ENCODE measurements around the gene FIGN.

The FIGN gene

DNA sequence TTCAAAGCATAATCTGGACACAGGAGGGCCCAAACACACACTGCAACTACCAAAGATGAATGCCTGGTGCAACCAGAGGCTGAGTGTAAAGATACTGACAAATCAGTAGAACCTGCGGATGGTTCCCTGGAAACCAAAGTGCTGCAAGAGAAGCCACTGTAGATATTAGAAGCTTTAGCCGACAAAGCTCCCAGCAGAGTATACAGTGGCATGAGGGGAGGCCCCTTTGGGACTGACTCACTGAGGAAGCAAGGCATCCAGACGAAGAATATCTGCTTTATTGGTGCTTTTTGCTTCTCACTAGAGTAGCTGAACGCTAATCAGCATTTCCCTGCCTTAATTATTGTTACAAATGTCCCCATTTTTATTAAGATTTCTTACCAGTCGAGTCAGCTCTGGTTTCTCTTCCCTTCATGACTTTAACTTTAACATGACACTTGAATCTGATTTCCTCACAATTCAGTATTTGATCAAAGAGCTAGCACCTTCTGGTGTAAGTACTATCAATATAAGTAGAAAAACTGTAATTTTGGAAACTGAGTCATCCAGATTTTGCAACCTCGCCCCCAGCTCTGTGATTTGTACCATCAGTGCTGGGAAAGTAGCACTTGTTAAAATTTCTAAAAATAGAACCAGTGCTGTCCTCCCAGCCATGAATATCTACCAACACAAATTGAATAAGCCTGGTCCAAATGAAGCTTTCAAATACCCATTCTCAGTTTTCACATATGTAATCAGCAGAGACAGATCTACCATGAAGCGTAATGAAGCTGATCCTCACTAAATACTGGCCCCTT is 34.2 kb downstream of the FIGN start:
- DNase-seq, result no peak

DNA sequence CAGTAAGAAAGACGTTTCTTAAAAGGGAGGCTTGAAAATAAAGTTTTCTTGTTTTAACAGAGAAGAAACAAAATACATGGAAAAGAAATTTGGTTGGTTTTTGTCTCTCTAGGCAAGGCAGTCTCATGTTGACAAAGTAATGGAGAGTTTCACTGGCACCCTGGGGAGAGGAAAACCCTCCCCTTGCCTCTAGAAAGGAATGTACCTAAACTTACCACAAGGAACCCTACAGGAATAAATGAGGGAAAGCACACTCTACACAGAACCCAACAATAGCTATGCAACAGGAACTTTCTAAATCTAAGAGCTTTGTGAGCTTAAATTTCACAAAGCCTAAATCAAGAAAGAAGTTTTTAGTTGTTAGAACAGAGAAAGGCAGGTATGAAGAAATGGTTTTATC is 37.0 kb downstream of the FIGN start:
- DNase-seq, result no peak

DNA sequence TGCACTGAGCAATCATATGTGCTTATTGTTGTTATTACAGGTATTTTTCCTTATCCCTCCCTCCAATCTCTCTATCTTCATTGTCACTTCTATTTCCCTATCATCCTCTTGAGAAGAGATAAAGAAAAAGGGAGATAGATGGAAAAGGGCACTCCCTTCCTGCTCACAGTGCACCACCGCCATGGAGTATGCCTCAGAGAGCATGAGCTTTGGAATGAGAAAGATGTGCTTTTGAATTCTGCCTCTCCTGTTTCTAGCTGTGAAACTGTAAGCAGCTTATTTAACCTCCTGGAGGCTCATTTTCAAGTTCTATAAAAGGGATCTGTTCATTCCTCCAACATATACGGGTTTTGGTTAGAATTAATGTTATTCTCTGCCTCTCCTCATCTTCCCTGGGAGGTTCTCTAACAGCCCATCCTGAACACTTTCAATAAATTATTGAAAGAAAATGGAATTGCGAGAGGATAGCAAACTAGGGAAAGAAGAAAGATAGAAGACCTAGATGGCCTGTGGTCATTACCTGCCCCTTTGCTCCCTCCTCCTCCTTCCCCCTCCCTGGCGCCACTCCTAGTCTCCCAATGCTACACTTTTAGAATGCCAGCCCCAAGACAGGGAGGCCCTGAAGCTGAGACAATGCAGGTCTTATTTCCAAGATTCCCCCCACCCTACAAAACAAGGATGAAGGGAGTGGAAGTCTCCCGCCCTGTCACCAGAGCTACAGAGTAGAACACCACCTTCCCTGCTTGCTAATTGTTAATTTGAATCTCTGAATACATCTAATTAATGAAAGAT is 37.8 kb downstream of the FIGN start:
- DNase-seq, result no peak

DNA sequence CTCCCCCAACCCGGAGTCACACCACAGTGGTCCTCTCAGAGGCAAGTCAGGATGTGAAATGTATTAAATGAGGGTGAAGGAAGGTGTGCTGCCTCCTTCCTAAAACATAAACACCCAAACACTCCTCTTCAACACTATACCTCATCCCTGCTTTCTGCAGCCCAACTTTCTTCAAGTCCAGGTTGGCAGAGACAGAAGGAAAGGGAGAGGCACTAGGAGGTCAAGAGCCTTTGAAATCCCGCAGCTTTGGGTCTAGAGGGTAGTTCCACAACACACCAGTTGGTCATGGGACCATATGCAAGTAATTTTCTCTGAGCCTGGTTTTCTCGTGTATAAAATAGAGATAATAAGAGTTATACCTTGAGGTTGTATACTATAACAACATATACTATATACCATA is 38.4 kb downstream of the FIGN start:
- DNase-seq, result no peak

DNA sequence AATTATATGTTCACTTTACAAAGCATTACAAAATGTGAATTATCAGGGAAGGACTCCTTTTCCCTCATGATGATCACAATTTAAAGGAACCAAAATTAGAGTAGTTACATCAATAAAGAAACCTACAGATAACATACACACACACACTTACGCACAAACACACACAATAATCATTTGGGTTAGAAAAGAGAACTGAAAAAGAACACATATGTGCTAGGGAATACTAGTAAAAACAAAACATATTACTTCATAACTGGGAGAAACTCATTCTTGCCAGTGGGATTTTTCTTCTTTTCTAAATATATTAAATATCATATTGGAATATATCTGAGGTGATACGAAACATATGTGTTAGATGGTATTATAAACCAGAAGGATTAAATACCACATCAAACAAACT is 42.3 kb downstream of the FIGN start:
- no peak for DNase-seq

DNA sequence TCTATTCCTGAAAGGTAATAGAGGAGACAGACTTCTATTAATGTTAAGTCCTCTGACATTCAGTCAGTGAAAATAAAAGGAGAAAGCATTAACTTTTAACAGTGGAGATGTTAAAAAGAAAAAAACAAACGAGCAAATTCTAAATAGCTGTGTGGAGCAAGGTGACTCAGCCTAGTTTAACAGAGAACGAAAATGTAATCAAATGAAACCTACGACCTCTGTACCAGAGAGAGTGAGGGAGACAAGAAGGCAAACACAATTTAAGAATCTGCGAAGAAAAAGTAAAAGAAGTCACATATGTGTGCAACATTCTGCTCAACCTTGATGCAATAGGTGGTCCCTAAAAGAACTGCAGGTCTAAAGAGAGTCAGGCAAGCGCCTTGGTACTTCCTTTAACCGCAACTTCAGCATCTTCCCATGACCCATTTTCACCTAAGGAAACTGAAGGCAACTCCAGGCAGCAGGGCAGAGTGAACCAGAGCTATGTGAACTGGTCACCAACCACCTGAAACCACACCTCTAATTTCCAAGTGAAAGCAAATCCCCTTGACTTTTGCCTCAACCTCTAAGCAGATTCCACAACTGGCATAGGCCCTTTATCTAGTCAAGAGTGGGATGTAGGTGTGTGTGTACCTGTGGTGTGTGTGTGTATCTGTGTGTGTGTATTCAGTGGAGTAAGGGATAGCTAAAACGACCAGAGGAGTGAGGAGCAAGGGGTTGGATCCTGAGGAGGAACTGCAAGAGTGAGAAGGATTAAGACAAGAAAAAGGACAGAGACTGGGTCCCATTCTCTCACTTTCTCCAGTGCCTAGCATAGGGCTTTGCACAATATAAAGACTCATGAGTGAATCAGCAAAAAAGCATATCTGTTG is 43.0 kb downstream of the FIGN start:
- no peak for DNase-seq

DNA sequence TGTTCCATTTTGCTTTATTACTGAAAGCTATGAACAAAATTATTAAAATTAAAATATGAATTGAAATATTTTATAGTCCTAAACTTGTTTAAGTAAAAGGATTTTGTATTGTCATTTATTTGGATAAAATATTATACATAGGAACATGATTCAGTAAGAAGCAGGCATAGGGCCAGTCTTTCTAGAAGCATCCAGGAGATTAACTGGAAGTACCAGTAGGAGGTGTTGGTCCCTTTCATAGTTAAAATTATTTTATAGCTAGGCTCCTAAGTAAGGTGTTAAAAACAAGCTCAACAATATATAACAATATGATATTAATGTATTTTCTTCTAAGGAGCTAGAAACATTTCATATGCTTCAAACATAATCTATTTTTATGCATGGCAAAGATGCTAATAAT is 43.7 kb downstream of the FIGN start:
- no peak for DNase-seq

DNA sequence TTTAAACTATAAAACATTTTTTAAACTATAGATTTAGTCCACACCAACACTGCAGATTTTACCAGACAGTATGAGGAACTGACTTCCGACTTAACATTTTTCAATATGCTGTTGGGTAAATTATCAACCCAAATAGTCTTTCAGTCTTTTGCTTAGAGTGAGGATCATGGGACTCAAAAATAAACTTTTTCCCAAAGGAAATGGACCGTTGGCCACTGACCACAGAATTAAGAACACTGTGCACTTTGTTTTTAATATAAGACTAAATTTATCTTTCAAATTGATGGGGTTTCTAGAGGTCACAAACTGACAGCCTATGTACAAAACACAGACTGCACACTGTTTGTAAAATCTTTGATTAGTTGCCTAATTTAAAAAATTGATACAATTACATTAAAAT is 44.9 kb downstream of the FIGN start:
- DNase-seq, result no peak

DNA sequence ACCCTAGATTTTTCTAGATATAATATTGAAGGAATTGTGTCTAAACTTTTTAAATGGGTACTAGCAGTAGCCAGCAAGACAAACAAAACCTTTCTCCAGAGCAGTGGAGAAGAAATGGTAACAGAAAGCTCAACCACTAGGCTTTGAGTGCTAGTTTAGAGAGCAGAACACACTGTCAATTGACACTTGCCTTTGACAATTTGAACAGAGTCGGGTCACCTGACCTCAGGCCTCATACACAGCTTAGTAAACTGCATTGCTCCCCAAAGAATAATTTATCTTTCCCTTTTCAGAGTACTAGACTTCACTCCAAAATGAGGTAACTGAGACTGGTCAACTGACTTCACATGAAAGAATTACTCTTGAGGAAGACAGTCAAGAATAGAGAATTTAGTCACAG is 48.6 kb downstream of the FIGN start:
- DNase-seq, result no peak

DNA sequence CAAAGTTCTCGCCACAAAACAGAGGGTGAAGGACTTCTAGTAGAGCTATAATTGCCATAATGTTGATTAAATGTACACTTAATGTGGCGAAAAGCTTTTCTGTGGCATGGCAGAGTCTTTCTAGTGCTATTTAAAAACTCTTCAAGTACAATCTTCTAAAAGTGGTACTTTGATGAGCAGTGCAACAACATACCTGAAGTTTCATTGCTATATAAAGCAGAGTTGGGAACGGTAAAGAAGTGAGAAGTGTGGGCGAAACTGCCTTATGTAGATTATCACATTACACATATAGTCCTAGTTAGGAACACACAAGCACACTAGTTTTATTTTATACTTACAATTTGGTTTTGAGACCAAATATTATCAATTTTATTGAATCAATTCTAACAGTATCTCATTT is 49.5 kb downstream of the FIGN start:
- no peak for DNase-seq

DNA sequence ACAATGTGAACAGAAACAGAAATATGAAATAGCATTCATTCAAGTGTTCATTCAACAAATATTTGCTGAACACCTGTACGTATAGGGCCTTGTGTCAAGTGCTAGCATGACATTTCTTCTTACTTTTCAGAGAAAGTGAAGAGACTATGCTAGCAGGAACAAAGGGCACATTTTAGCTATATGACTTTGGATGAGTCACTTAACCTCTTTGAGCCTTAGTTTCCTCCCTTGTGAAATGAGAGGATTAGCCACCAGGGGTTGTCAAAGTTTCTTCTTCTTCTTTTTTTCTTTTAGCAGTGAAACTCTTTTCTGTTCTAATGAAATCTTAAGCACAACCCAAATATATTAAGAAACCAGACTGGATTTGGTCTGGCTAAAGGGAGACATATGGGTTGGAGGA is 53.1 kb downstream of the FIGN start:
- DNase-seq, result no peak

DNA sequence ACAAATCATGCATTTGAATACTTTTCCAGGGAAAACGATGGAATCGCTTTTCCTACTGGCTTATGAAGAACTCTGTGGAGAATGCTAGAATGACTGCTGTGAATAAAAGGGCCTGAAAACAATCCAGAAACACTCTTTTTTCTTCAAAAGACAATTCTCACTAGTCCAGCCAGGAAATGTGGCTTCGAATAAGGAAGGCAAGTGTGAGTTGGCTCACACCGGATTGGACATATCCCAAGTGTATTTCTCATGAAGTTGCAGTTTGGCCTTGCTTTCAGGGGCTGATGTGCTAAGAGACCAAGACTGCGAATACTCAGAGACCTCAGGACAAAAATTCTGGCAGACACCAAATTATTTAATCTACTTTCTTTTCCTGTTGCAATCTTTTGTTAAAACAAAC is 54.1 kb downstream of the FIGN start:
- DNase-seq, result no peak

DNA sequence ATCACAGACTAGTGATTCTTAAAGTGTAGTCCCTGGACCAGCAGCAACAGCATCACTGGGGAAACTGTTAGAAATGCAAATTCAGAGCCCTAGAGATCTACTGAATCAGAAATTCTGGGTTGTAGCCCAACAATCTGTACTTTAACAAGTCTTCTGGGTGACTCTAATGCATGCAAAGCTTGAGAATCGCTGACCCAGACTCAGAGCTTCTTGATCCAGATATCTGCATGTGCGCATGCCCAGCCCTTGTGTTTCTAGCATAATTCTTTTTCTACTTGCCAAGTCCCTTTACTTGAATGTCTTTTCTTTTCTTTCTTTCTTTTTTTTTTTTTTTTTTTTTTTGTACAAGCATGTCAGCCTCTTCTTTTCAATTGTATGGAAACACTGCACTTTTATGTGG is 60.4 kb downstream of the FIGN start:
- no peak for DNase-seq

DNA sequence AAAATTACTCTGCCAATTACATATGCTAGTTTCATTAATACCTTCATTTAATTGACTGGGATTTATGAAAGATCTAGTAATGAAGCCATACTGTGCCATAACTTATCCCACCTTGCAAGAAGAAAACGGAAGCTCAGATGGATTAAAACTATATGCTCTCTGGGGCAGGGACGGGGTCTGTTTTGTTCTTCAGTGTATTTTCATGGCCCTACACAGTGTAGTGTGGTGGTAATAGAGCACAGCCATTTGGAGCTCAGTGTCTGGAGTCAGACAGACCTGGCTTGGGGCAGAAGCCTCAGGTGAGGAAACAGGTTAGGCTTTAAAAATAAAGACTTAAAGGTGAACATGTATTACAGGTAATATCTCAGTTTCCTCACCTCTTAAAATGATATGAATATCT is 62.3 kb downstream of the FIGN start:
- no peak for DNase-seq

DNA sequence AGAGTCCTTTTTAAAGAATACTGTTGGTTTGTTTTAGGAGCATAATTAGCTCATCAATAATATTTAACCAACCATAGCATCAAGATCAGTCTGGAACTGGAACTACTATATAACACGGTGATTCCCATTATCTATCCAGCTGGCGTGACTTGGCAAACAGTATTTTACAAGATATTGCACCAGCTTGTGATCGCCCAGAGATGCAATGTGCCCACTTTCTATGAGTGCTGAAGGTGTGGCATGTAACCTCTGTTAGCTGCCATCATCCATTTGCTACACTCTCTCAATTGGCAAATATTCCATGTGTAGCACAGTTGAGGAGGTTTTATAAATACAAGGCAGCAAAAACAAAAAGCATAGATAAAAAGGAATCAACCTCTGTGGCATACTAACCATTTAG is 64.9 kb downstream of the FIGN start:
- no peak for DNase-seq

DNA sequence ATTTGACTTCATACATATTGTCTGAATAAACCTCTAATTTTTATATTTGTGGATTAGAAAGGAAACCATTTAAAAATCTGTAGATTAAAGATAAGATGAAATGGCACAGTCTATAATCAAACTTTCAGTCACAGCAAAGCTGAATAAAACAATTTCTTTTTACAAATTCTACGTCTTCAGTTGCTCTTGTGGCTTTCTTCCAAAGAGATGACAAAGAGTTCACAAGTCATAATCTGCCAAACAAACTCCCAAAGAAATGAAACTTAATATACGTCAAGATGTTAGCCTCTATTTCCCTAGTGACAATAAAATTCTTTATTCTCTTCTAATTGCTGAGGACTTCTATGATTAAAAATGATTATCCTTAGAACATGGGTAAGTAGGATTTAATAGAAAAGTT is 66.3 kb downstream of the FIGN start:
- DNase-seq, result no peak

DNA sequence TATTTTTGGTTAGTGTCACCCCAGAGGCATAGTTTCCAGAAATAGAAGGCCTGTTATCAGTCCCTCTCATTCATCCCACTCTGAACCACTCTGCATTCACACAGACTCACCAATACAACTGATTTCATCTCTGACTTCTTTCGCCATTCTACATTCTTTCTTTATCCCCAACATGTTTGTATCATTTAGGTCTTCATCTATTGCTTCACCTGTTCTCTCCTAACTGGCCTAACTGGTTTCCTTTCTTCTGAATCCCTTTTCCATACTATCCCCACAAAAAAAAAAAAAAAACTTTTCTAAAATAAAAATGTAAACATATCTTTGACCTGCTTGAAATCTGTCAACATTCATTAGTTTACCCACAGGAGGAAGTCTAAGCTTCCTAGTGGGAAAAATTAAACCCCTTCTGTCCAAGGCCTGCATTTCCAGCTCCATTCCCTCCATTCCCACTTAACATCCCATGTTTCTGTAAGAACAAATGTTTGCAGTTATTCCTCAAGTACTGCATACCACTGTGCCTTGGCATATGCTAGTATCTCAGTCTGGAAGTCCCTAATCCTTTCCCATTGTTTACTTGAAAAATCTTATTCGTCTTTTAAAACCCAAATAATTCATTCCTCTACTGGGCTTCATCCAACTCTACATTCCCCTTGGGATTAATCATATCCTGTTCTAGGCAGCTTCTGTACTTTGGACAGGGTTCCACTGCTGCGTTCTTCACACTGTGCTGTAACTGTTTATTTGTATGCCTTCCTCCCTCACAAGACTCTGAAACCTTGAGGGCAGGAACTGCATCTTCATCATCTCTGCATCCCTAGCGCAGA is 68.5 kb downstream of the FIGN start:
- DNase-seq, result no peak

DNA sequence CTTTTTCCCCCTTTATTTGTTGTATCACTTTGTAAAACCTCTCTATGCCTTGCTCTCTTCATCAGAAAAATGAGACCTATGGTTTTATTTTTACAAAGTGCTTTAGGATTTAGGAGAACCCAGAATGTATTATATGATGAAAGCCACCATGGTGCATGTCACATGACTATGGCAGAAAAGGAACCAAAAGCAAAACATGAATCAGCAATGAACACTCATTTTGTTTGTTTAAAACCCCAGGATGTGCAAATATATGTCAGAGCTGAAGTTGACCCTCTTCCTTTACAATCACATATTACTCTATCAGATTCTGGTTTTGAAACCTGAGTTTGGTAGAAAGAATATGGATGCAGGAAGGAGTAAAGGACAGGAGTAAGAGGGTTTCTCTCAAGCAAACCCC is 70.0 kb downstream of the FIGN start:
- DNase-seq, result no peak

DNA sequence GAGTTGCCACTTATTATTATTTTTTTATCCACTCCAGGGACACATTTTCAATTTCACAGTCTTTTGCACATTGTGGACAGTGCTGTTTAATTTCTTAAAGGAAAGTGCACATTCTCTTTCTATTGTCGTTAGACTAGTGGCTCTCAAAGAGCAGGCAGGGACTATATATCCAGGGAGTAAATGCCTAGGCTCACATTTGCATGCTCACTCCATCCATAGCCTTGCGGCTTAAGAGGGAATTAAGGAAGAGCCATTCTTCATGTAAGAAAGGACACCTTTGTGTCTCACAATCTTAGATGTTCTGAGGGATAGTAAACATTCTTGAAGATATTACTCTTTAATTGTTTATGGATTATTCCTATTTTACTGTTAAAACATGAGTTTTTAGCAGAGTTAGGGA is 70.8 kb downstream of the FIGN start:
- DNase-seq, result no peak

DNA sequence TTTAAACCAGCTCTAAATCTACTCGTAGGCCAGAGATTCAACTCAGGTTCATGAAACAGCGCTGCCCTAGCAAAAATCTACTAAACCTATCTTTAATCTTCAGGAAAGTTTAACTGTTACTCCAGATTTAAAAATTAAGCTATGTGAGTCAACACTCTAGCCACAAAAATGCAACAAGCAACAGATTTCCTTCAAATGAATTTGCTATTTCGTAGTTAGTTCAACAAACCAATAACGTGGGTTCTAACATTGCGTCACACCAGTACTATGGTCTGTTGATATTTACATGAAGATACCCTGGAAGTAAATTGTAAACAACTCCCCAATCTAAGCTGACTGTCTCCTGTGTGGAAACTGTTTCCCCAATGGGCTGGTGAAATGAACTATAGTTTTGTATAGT is 71.2 kb downstream of the FIGN start:
- no peak for DNase-seq

DNA sequence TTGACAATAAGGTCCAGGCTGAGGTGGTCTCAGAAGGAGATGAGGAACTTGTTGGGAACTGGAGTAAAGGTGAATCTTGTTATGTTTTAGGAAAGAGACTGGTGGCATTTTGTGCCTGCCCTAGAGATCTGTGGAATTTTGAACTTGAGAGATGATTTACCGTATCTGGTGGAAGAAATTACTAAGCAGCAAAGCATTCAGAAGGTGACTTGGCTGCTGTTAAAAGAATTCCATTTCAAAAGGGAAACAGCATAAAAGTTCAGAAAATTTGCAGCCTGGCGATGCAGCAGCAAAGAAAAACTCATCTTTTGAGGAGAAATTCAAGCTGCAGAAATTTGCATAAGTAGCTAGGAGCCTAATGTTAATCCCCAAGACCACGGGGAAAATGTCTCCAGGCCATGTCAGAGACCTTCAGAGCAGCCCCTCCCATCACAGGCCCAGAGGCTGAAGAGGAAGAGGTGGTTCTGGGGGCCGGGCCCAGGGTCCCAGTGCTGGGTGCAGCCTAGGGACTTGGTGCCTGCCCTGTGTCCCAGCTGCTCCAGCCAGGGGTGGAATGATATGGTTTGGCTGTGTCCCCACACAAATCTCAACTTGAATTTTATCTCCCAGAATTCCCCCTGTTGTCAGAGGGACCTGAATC is 73.5 kb downstream of the FIGN start:
- DNase-seq, result no peak

DNA sequence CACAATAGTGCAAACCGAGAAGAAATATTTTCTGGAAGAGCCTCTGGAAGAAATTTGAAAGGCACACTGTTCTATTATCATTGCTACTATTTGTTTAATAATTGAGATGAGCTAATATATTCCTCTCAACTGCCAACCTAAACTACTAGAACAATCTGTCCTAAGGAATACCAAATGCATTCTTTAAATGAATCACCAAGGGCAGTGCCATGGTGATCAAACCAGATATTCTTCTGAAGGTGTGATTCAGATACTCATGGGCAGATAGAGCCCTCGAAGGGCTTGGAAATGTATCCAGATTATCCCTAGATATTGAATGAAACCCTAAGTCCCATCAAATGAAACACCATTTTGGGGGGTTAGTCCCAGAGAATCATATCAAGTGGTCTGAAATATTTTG is 76.6 kb downstream of the FIGN start:
- no peak for DNase-seq

Measured in NCI-H526 (cell line).